ENCODE measurements around the gene SCYL1.

GRCh38 chr11:65586247-65586630 is 61.4 kb downstream of the SCYL1 start:
- TF ChIP-seq CTCF (IDR thresholded peaks at IDR 0.05) (no peak), POLR2A (IDR thresholded peaks at IDR 0.05) (no peak)

Measured in body of pancreas (tissue), 4 donors.